ENCODE measurements around the gene FOXN3.

The FOXN3 gene

GRCh38 chr14:89292579-89293313 is 124.3 kb downstream of the FOXN3 start:
- Histone ChIP-seq H3K4me3 (ENCODE audit: low read length, poor library complexity, severe bottlenecking) (no peak overlapping the region), H3K36me3 (ENCODE audit: insufficient read depth, low read length) (peaks cover 34% of the 10 kb centered on the region; the same call in 1 of the 2 replicates), H3K9me2 (replicated peaks; ENCODE audit: low read depth, low read length) (no peaks in the 10 kb centered on the region), H3F3A (ENCODE audit: low read depth) (no peaks in the 10 kb centered on the region), H2AFZ (ENCODE audit: low read length) (no peak overlapping the region), H3K4me1 (ENCODE audit: insufficient read depth, low read length, poor library complexity, severe bottlenecking) (no peaks in the 10 kb centered on the region), H3K9me3 (ENCODE audit: insufficient read depth, low read depth, low read length) (no peaks in the 10 kb centered on the region), H3K9ac (ENCODE audit: low read depth, low read length, poor library complexity, severe bottlenecking) (no peak overlapping the region), H3K27me3 (ENCODE audit: insufficient read depth, low read length, poor library complexity, severe bottlenecking) (no peaks in the 10 kb centered on the region), H4K20me1 (ENCODE audit: insufficient read depth, low read length, poor library complexity, severe bottlenecking) (peaks cover 6% of the 10 kb centered on the region), H3K79me2 (ENCODE audit: insufficient read depth, low read length) (peaks cover 53% of the 10 kb centered on the region; the same call in 1 of the 2 replicates), H3K4me2 (ENCODE audit: low read depth, low read length, poor library complexity, severe bottlenecking) (no peak overlapping the region)
- no peak for TF ChIP-seq EZH2phosphoT487 (IDR thresholded peaks at IDR 0.05; ENCODE audit: borderline replicate concordance)
- no peak for TF ChIP-seq CTCF (conservative IDR thresholded peaks at IDR 0.05; ENCODE audit: low read length)

GRCh38 chr14:89291351-89291940 is 125.6 kb downstream of the FOXN3 start:
- no peak overlapping the region for H3K4me2 ChIP-seq (ENCODE audit: low read depth, low read length, poor library complexity, severe bottlenecking)
- no peak overlapping the region for H3K9ac ChIP-seq (ENCODE audit: low read depth, low read length, poor library complexity, severe bottlenecking)
- H4K20me1 ChIP-seq (ENCODE audit: insufficient read depth, low read length, poor library complexity, severe bottlenecking), result peaks cover 7% of the 10 kb centered on the region

GRCh38 chr14:89290813-89291212 is 126.2 kb downstream of the FOXN3 start:
- H3K36me3 ChIP-seq (ENCODE audit: insufficient read depth, low read length), result peaks cover 38% of the 10 kb centered on the region; the same call in 1 of the 2 replicates
- H3K4me2 ChIP-seq (ENCODE audit: low read depth, low read length, poor library complexity, severe bottlenecking), result no peak overlapping the region
- peaks cover 58% of the 10 kb centered on the region; the same call in 1 of the 2 replicates for H3K79me2 ChIP-seq (ENCODE audit: insufficient read depth, low read length)
- H3K9me2 ChIP-seq (replicated peaks; ENCODE audit: low read depth, low read length), result no peaks in the 10 kb centered on the region
- H3F3A ChIP-seq (ENCODE audit: low read depth), result no peaks in the 10 kb centered on the region
- H3K4me3 ChIP-seq (ENCODE audit: low read length, poor library complexity, severe bottlenecking), result no peak overlapping the region
- H2AFZ ChIP-seq (ENCODE audit: low read length), result no peak overlapping the region
- peaks cover 10% of the 10 kb centered on the region for H4K20me1 ChIP-seq (ENCODE audit: insufficient read depth, low read length, poor library complexity, severe bottlenecking)
- no peaks in the 10 kb centered on the region for H3K4me1 ChIP-seq (ENCODE audit: insufficient read depth, low read length, poor library complexity, severe bottlenecking)
- H3K27me3 ChIP-seq (ENCODE audit: insufficient read depth, low read length, poor library complexity, severe bottlenecking), result no peaks in the 10 kb centered on the region
- no peaks in the 10 kb centered on the region for H3K9me3 ChIP-seq (ENCODE audit: insufficient read depth, low read depth, low read length)
- no peak overlapping the region for H3K9ac ChIP-seq (ENCODE audit: low read depth, low read length, poor library complexity, severe bottlenecking)
- TF ChIP-seq EZH2phosphoT487 (IDR thresholded peaks at IDR 0.05; ENCODE audit: borderline replicate concordance), result no peak

More at GRCh38 chr14:89291351-89291940, 125.6 kb downstream of the FOXN3 start:
- Histone ChIP-seq H3K9me3 (ENCODE audit: insufficient read depth, low read depth, low read length) (no peaks in the 10 kb centered on the region), H3K9me2 (replicated peaks; ENCODE audit: low read depth, low read length) (no peaks in the 10 kb centered on the region), H3K4me1 (ENCODE audit: insufficient read depth, low read length, poor library complexity, severe bottlenecking) (no peaks in the 10 kb centered on the region), H2AFZ (ENCODE audit: low read length) (no peak overlapping the region), H3K4me3 (ENCODE audit: low read length, poor library complexity, severe bottlenecking) (no peak overlapping the region), H3K36me3 (ENCODE audit: insufficient read depth, low read length) (peaks cover 36% of the 10 kb centered on the region; the same call in 1 of the 2 replicates), H3K79me2 (ENCODE audit: insufficient read depth, low read length) (peaks cover 60% of the 10 kb centered on the region; the same call in 1 of the 2 replicates), H3K27me3 (ENCODE audit: insufficient read depth, low read length, poor library complexity, severe bottlenecking) (no peaks in the 10 kb centered on the region), H3F3A (ENCODE audit: low read depth) (no peaks in the 10 kb centered on the region)
- no peak for TF ChIP-seq CTCF (conservative IDR thresholded peaks at IDR 0.05; ENCODE audit: low read length)
- no peak for TF ChIP-seq EZH2phosphoT487 (IDR thresholded peaks at IDR 0.05; ENCODE audit: borderline replicate concordance)
